ENCODE data around the gene SIDT2. TPM values are rescaled to one million over a fixed set of nuclear protein-coding genes. Genes with fewer than 3 reads are reported as not detected.
A peak's percentile ranks its signal among the peaks of the same experiment; 100 is the strongest.
"Not testable (repeated sequence)": the region's sequence is repeated elsewhere in the genome, so short reads cannot be mapped to it uniquely, and the experiment has no call there.

The SIDT2 gene
- 12.5 and 13.1 TPM in 2 replicates for total RNA-seq

GRCh38 chr11:117178210-117179034 is at the start of gene SIDT2:
TSS of gene SIDT2 (plus strand) at chr11:117178743. CDS start at chr11:117179264, 521 bp downstream.
- peak; percentile 80 for DNase-seq (ENCODE audit: low read depth, low spot score)

GRCh38 chr11:117130396-117130795 is 48.1 kb upstream of the SIDT2 start:
- DNase-seq (ENCODE audit: low read depth, low spot score): not testable (repeated sequence)

- DNase-seq (ENCODE audit: low read depth, low spot score): no peak
Observed at GRCh38 chr11:117130879-117131278, 47.7 kb upstream of the SIDT2 start.

- DNase-seq (ENCODE audit: low read depth, low spot score): no peak
Observed at GRCh38 chr11:117134431-117134830, 44.1 kb upstream of the SIDT2 start.

GRCh38 chr11:117134979-117135378 is 43.6 kb upstream of the SIDT2 start:
- DNase-seq (ENCODE audit: low read depth, low spot score): not testable (repeated sequence)

GRCh38 chr11:117137223-117138086 is 41.1 kb upstream of the SIDT2 start:
- not testable (repeated sequence) for DNase-seq (ENCODE audit: low read depth, low spot score)

- peak; percentile 10 for DNase-seq (ENCODE audit: low read depth, low spot score)
Observed at GRCh38 chr11:117143390-117143789, 35.2 kb upstream of the SIDT2 start.

- DNase-seq (ENCODE audit: low read depth, low spot score): peak; percentile 59
Observed at GRCh38 chr11:117143871-117144476, 34.6 kb upstream of the SIDT2 start, which contains the start of gene PAFAH1B2. TSS of gene PAFAH1B2 (plus strand) at chr11:117144287. CDS start at chr11:117152448, 8,161 bp downstream.

GRCh38 chr11:117144477-117145392 is 33.8 kb upstream of the SIDT2 start:
- peak; percentile 11 for DNase-seq (ENCODE audit: low read depth, low spot score)

GRCh38 chr11:117145393-117145761 is 33.2 kb upstream of the SIDT2 start:
- DNase-seq (ENCODE audit: low read depth, low spot score): peak; percentile 13

- no peak for DNase-seq (ENCODE audit: low read depth, low spot score)
Observed at GRCh38 chr11:117146521-117146920, 32.0 kb upstream of the SIDT2 start.

GRCh38 chr11:117152066-117152465 is 26.5 kb upstream of the SIDT2 start:
- DNase-seq (ENCODE audit: low read depth, low spot score): no peak

- DNase-seq (ENCODE audit: low read depth, low spot score): no peak
Observed at GRCh38 chr11:117154468-117154867, 24.1 kb upstream of the SIDT2 start.

- no peak for DNase-seq (ENCODE audit: low read depth, low spot score)
Observed at GRCh38 chr11:117157507-117157906, 21.0 kb upstream of the SIDT2 start.

GRCh38 chr11:117159892-117160291 is 18.7 kb upstream of the SIDT2 start:
- no peak for DNase-seq (ENCODE audit: low read depth, low spot score)

- DNase-seq (ENCODE audit: low read depth, low spot score): no peak
Observed at GRCh38 chr11:117160826-117161225, 17.7 kb upstream of the SIDT2 start.

GRCh38 chr11:117166491-117166890 is 12.1 kb upstream of the SIDT2 start:
- DNase-seq (ENCODE audit: low read depth, low spot score): no peak

- DNase-seq (ENCODE audit: low read depth, low spot score): no peak
Observed at GRCh38 chr11:117169736-117170135, 8.8 kb upstream of the SIDT2 start.

GRCh38 chr11:117170210-117170609 is 8.3 kb upstream of the SIDT2 start:
- DNase-seq (ENCODE audit: low read depth, low spot score): no peak

GRCh38 chr11:117171007-117171403 is 7.5 kb upstream of the SIDT2 start:
- no peak for DNase-seq (ENCODE audit: low read depth, low spot score)
